PC-9 (cell line): ENCODE measurements around the gene CIAO3. TPM values are rescaled to one million over a fixed set of nuclear protein-coding genes. Genes with fewer than 3 reads are reported as not detected.

Source experiments
- BruUV-seq: library from RNA; stranded (reverse); fragments of 400-500 nt; replicated peaks from 2 replicates; lab custom pipeline; 2021; lab: Mats Ljungman, UMichigan
- CTCF ChIA-PET: fragments of 300-600 bp; sonication (Branson Sonifier 250); formaldehyde crosslinking; loops from one replicate; lab custom pipeline; 2022; ENCODE audit warnings: antibody characterized with exemption; lab: Charles Lee
- POLR2A ChIA-PET: fragments of 300-600 bp; sonication (Branson Sonifier 250); formaldehyde crosslinking; loops from one replicate; lab custom pipeline; 2022; ENCODE audit warnings: antibody characterized with exemption; ENCODE audit not compliant: unreplicated experiment; lab: Charles Lee
- DNase-seq, 2 experiments: peaks; one replicate each; pipeline versions ENCODE4 v3.0.0 to v3.0.0-alpha.2; 2015 to 2022; ENCODE audit warnings: mixed read lengths in 1 of 2
- H2AFZ ChIP-seq: fragments of 200-600 bp; sonication (generic); 2 replicates; pipeline ENCODE4 v1.8.1; 2017; ENCODE audit warnings: antibody characterized with exemption
- H3F3A ChIP-seq: fragments of 200-600 bp; sonication (generic); 2 replicates; pipeline ENCODE4 v1.8.1; 2017; ENCODE audit warnings: antibody characterized with exemption, mild to moderate bottlenecking, low read depth; ENCODE audit not compliant: insufficient read depth
- H3K27ac ChIP-seq: fragments of 200-600 bp; sonication (generic); 2 replicates; pipeline ENCODE4 v1.6.1; 2016; ENCODE audit warnings: mixed run types
- H3K27me3 ChIP-seq: fragments of 200-600 bp; sonication (generic); 2 replicates; pipeline ENCODE4 v1.6.1; 2016; ENCODE audit warnings: low read depth, mixed run types; ENCODE audit not compliant: insufficient read depth
- H3K36me3 ChIP-seq: fragments of 200-600 bp; sonication (generic); 2 replicates; pipeline ENCODE4 v1.6.1; 2016; ENCODE audit warnings: low read depth, mixed run types
- H3K4me1 ChIP-seq: fragments of 200-600 bp; sonication (generic); replicated peaks from 2 replicates; pipeline ENCODE4 v1.6.1; 2016; ENCODE audit warnings: mixed run types; ENCODE audit not compliant: insufficient read depth
- H3K4me2 ChIP-seq: fragments of 200-600 bp; sonication (generic); 2 replicates; pipeline ENCODE4 v1.6.1; 2017; ENCODE audit warnings: mixed run types
- H3K4me3 ChIP-seq: fragments of 200-600 bp; sonication (generic); 2 replicates; pipeline ENCODE4 v1.6.1; 2016; ENCODE audit warnings: mixed run types
- H3K79me2 ChIP-seq: fragments of 200-600 bp; sonication (generic); 2 replicates; pipeline ENCODE4 v1.6.1; 2017; ENCODE audit warnings: low read depth, mixed run types
- H3K9me2 ChIP-seq: fragments of 200-600 bp; sonication (generic); 2 replicates; pipeline ENCODE4 v1.8.1; 2017; ENCODE audit warnings: mild to moderate bottlenecking; ENCODE audit not compliant: insufficient read depth
- H3K9me3 ChIP-seq: fragments of 200-600 bp; sonication (generic); 2 replicates; pipeline ENCODE4 v1.8.1; 2016; ENCODE audit warnings: low read depth; ENCODE audit not compliant: insufficient read depth
- H4K20me1 ChIP-seq: fragments of 200-600 bp; sonication (generic); 2 replicates; pipeline ENCODE4 v1.8.1; 2017; ENCODE audit not compliant: insufficient read depth
- EZH2 ChIP-seq: fragments of 200-600 bp; sonication (generic); IDR thresholded peaks from 2 replicates; pipeline ENCODE4 v1.8.0; 2017; ENCODE audit warnings: antibody characterized with exemption, low read depth
- intact Hi-C: fragments of 100-400 bp; cut with micrococcal nuclease; formaldehyde crosslinking; loops from one replicate; pipeline ENCODE4 v1.10.0; 2022; ENCODE audit not compliant: unreplicated experiment
- total RNA-seq: library from RNA; stranded (reverse); gene quantifications from 2 replicates; pipeline ENCODE4 v1.2.3, GENCODE V29; 2021
- TF ChIP-seq, protein P1 (sequence below): fragments of 200-600 bp; sonication (generic); conservative IDR thresholded peaks from 2 replicates; pipeline ENCODE4 v1.6.1; 2017; ENCODE audit warnings: mixed run types, antibody characterized with exemption, mild to moderate bottlenecking, moderate library complexity

Gene CIAO3
- total RNA-seq, 1 experiment from 2014 or later, result 44.2 TPM

GRCh38 chr16:728890-729744, 11.7 kb downstream of the CIAO3 start:
- H3K36me3 ChIP-seq, result no peaks in the 10 kb centered on the region
- H4K20me1 ChIP-seq, result peaks cover 4% of the 10 kb centered on the region; the same call in 1 of the 2 replicates
- H3K9me3 ChIP-seq, result no peaks in the 10 kb centered on the region
- H2AFZ ChIP-seq, result no peak overlapping the region
- H3F3A ChIP-seq, result peaks cover 25% of the 10 kb centered on the region
- no peaks in the 10 kb centered on the region for H3K27me3 ChIP-seq
- no TSS peak for BruUV-seq
- no peaks in the 10 kb centered on the region for H3K9me2 ChIP-seq
- H3K4me3 ChIP-seq, result no peak overlapping the region; the same call in 1 of the 2 replicates
- H3K27ac ChIP-seq, result no peak overlapping the region
- intact Hi-C loops, result loop anchor here (1.0 kb wide), 1 partner anchor 11 kb away; the partner anchor contains the start of gene CIAO3
- CTCF ChIA-PET, result no interaction called here
- no peaks in the 10 kb centered on the region for H3K79me2 ChIP-seq
- H3K4me1 ChIP-seq, result no peaks in the 10 kb centered on the region
- TF ChIP-seq EZH2, result no peak
- TF ChIP-seq, protein P1, sequence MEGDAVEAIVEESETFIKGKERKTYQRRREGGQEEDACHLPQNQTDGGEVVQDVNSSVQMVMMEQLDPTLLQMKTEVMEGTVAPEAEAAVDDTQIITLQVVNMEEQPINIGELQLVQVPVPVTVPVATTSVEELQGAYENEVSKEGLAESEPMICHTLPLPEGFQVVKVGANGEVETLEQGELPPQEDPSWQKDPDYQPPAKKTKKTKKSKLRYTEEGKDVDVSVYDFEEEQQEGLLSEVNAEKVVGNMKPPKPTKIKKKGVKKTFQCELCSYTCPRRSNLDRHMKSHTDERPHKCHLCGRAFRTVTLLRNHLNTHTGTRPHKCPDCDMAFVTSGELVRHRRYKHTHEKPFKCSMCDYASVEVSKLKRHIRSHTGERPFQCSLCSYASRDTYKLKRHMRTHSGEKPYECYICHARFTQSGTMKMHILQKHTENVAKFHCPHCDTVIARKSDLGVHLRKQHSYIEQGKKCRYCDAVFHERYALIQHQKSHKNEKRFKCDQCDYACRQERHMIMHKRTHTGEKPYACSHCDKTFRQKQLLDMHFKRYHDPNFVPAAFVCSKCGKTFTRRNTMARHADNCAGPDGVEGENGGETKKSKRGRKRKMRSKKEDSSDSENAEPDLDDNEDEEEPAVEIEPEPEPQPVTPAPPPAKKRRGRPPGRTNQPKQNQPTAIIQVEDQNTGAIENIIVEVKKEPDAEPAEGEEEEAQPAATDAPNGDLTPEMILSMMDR, result no peak
- H3K4me2 ChIP-seq, result peak overlapping the region; percentile 99
- DNase-seq, result peak in 1 of 2 experiments; percentile 29
- POLR2A ChIA-PET, result no interaction called here

DNA sequence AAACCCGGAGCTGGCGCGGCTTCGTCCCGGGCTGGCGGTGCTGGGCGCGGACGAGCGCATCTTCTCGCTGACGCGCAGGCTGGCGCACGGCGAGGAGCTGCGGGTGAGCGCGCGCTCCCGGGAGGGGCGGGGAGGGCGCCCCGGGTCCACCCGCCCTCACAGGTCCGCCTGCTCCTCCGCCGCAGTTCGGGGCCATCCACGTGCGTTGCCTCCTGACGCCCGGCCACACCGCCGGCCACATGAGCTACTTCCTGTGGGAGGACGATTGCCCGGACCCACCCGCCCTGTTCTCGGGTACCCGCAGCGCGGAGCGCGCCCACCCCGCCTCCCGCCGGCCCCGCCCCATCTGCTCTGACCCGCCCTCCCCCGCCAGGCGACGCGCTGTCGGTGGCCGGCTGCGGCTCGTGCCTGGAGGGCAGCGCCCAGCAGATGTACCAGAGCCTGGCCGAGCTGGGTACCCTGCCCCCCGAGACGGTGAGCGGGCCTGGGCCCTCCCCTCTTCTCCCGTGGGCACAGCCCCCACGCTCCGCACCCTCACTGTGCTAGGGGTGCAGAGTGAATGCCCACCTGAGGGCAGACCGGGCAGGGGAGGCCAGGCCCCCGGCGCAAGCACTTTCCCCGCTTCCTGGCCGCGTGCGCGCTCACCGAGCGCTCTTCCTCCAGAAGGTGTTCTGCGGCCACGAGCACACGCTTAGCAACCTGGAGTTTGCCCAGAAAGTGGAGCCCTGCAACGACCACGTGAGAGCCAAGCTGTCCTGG, 12.5 kb downstream of the CIAO3 start:
- Histone ChIP-seq H3K4me1 (no peaks in the 10 kb centered on the region), H3K4me3 (peak overlapping the region; percentile 93; the same call in 1 of the 2 replicates), H3K4me2 (peak overlapping the region; percentile 99), H2AFZ (no peak overlapping the region), H3K9me3 (no peaks in the 10 kb centered on the region), H4K20me1 (peaks cover 4% of the 10 kb centered on the region; the same call in 1 of the 2 replicates), H3K27ac (no peak overlapping the region), H3K9me2 (no peaks in the 10 kb centered on the region), H3F3A (peaks cover 25% of the 10 kb centered on the region), H3K79me2 (no peaks in the 10 kb centered on the region), H3K27me3 (no peaks in the 10 kb centered on the region), H3K36me3 (no peaks in the 10 kb centered on the region)
- ChIA-PET CTCF (interaction anchor here (0.6 to 1.0 kb wide), 2 partner anchors 16 to 33 kb away, joined by 3 to 4 read pairs; no protein-coding TSS in a partner anchor), POLR2A (interaction anchor here (0.5 to 1.0 kb wide), 10 partner anchors 8 to 375 kb away, joined by 3 to 26 read pairs (median 5); partner anchors contain the start of genes METRN, MSLN and RPUSD1)
- intact Hi-C loops, result loop anchor here (1.0 kb wide), 1 partner anchor 12 kb away; the partner anchor contains the start of gene CIAO3
- no TSS peak for BruUV-seq
- TF ChIP-seq EZH2, result no peak
- TF ChIP-seq, protein P1, result no peak
- peak; percentile 70 to 87 for DNase-seq
